Measurements from ENCODE around the gene AKR1B15.

- TF ChIP-seq, protein P1, sequence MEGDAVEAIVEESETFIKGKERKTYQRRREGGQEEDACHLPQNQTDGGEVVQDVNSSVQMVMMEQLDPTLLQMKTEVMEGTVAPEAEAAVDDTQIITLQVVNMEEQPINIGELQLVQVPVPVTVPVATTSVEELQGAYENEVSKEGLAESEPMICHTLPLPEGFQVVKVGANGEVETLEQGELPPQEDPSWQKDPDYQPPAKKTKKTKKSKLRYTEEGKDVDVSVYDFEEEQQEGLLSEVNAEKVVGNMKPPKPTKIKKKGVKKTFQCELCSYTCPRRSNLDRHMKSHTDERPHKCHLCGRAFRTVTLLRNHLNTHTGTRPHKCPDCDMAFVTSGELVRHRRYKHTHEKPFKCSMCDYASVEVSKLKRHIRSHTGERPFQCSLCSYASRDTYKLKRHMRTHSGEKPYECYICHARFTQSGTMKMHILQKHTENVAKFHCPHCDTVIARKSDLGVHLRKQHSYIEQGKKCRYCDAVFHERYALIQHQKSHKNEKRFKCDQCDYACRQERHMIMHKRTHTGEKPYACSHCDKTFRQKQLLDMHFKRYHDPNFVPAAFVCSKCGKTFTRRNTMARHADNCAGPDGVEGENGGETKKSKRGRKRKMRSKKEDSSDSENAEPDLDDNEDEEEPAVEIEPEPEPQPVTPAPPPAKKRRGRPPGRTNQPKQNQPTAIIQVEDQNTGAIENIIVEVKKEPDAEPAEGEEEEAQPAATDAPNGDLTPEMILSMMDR (conservative IDR thresholded peaks at IDR 0.05; ENCODE audit: low read depth, low read length), result no peak
- TF ChIP-seq POLR2A (IDR thresholded peaks at IDR 0.05; ENCODE audit: low read depth, low read length), result no peak
- no peak for TF ChIP-seq BHLHE40 (IDR thresholded peaks at IDR 0.05; ENCODE audit: low read depth, low read length)
- no peak for TF ChIP-seq SMC3 (IDR thresholded peaks at IDR 0.05; ENCODE audit: low read depth, low read length)
- TF ChIP-seq RAD21 (IDR thresholded peaks at IDR 0.05; ENCODE audit: low read length), result no peak
- no peak for TF ChIP-seq RCOR1 (IDR thresholded peaks at IDR 0.05; ENCODE audit: insufficient replicate concordance, low read length)
- no peak for TF ChIP-seq ELK1 (IDR thresholded peaks at IDR 0.05; ENCODE audit: borderline replicate concordance, low read depth, low read length)
- TF ChIP-seq MAFK (IDR thresholded peaks at IDR 0.05; ENCODE audit: low read depth, low read length), result no peak
- no peak for TF ChIP-seq CEBPB (IDR thresholded peaks at IDR 0.05; ENCODE audit: low read depth, low read length)
- TF ChIP-seq MAZ (IDR thresholded peaks at IDR 0.05; ENCODE audit: borderline replicate concordance, low read depth, low read length), result no peak
Observed at GRCh38 chr7:134512271-134512670, 36.6 kb upstream of the AKR1B15 start.
